Measurements from ENCODE around the gene ANXA4.
"Not testable (repeated sequence)": the region's sequence is repeated elsewhere in the genome, so short reads cannot be mapped to it uniquely, and the experiment has no call there.

The ANXA4 gene

GRCh38 chr2:69780921-69781320, 39.0 kb downstream of the ANXA4 start:
- DNase-seq: no peak

GRCh38 chr2:69781321-69782248, 39.7 kb downstream of the ANXA4 start:
- DNase-seq: no peak

- no peak for DNase-seq
These were observed 42.3 kb downstream of the ANXA4 start for GRCh38 chr2:69784228-69784627.

GRCh38 chr2:69785358-69785757, 43.4 kb downstream of the ANXA4 start:
- no peak for DNase-seq

- DNase-seq: no peak
These were observed 44.2 kb downstream of the ANXA4 start for GRCh38 chr2:69786052-69786560.

- DNase-seq: no peak
These were observed 47.3 kb downstream of the ANXA4 start for GRCh38 chr2:69789175-69789721.

- DNase-seq: no peak
These were observed 48.1 kb downstream of the ANXA4 start for GRCh38 chr2:69789772-69790600.

- no peak for DNase-seq
These were observed 48.6 kb downstream of the ANXA4 start for GRCh38 chr2:69790601-69790959.

- no peak for DNase-seq
These were observed 49.1 kb downstream of the ANXA4 start for GRCh38 chr2:69791045-69791444.

- no peak for DNase-seq
These were observed 54.2 kb downstream of the ANXA4 start for GRCh38 chr2:69796174-69796573.

- DNase-seq: no peak
These were observed 55.3 kb downstream of the ANXA4 start for GRCh38 chr2:69797235-69797634.

GRCh38 chr2:69797836-69798289, 55.9 kb downstream of the ANXA4 start:
- no peak for DNase-seq

- no peak for DNase-seq
These were observed 56.5 kb downstream of the ANXA4 start for GRCh38 chr2:69798290-69798908.

GRCh38 chr2:69798909-69799526, 57.1 kb downstream of the ANXA4 start:
- DNase-seq: no peak

GRCh38 chr2:69801745-69802290, 59.9 kb downstream of the ANXA4 start:
- DNase-seq: no peak

GRCh38 chr2:69802781-69803367, 60.9 kb downstream of the ANXA4 start:
- DNase-seq: not testable (repeated sequence)

- DNase-seq: no peak
These were observed 62.5 kb downstream of the ANXA4 start for GRCh38 chr2:69804416-69804815.

- no peak for DNase-seq
These were observed 64.0 kb downstream of the ANXA4 start for GRCh38 chr2:69805887-69806286.

GRCh38 chr2:69807821-69808540, 66.0 kb downstream of the ANXA4 start:
- no peak for DNase-seq

GRCh38 chr2:69810550-69810949, 68.6 kb downstream of the ANXA4 start:
- DNase-seq: no peak

GRCh38 chr2:69811018-69811417, 69.1 kb downstream of the ANXA4 start:
- no peak for DNase-seq
